ENCODE results near the gene GPR162. TPM values are rescaled to one million over a fixed set of nuclear protein-coding genes. Genes with fewer than 3 reads are reported as not detected.

The GPR162 gene
- total and polyA plus RNA-seq, 2 of the 4 experiments (the other 2 are of a cell fraction), result 2.9 to 6.0 TPM

DNA sequence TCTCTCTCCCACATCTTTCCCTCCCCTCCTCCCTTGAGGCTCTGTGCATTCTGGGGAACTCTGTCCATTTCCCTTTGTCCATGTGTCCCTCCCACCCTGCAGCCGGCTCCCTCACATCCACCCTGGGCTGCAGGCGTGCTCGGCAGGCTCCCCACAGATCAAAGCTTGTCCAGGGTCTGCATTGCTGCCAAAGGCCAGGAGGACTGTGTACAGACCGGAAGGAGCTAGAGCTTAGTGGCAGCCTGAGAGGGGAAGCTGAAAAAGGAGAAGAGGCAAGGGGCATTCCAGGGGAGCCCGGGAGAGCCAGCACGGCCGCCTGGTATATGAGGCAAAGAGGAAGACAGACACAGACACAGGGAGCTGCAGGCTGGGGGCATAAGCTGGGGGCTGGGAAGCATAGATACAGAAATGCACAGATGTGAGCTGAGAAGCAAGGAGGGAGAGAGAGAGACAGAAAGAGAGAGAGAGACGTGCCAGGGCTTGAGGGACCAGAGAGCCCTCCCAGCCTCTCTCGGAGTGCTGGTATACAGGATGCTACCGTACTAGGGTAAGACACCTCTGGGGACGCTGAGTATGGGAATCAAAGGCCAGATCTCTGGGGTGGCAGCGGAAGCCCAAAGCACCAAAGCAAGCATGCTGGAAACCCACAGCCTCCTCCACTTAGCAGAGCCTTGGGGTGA is 29.0 kb upstream of the GPR162 start:
- Histone ChIP-seq H3K4ac (ENCODE audit: low read depth, low read length) (peak overlapping the region; percentile 64), H3K9ac (ENCODE audit: low read depth, low read length) (peak overlapping the region; percentile 23; the same call in 1 of the 2 replicates), H2BK15ac (ENCODE audit: low read depth, low read length) (no peak overlapping the region), H2BK5ac (ENCODE audit: low read depth, low read length, poor library complexity, severe bottlenecking) (no peak overlapping the region), H2BK120ac (ENCODE audit: low read depth, low read length) (peak overlapping the region; percentile 51; the same call in 1 of the 2 replicates), H2AFZ (replicated peaks; ENCODE audit: low read length, poor library complexity) (peak overlapping the region; percentile 89), H3K27me3 (ENCODE audit: control insufficient read depth, insufficient read depth, low read length) (no peaks in the 10 kb centered on the region), H3K79me1 (ENCODE audit: low read depth in 1 of 2, low read length in 2 of 2) (peaks cover 0 to 14% of the 10 kb centered on the region in 2 experiments; a peak in 2 of 4 replicates), H3K23ac (ENCODE audit: low read depth, low read length) (peak overlapping the region; percentile 41), H2AK9ac (replicated peaks; ENCODE audit: low read depth, low read length, poor library complexity) (peak overlapping the region; percentile 73), H3K56ac (ENCODE audit: extremely low read depth, insufficient read depth, low read length) (no peak overlapping the region), H3K18ac (ENCODE audit: low read depth, low read length) (0 out of 2 replicates have a peak overlapping the region, but pooled peaks have one; percentile 10), H4K20me1 (ENCODE audit: insufficient read depth, low read length) (no peaks in the 10 kb centered on the region), H3K9me1 (ENCODE audit: insufficient read depth, low read length) (peaks cover 8% of the 10 kb centered on the region; the same call in 1 of the 2 replicates), H4K5ac (ENCODE audit: low read depth, low read length) (peak overlapping the region; percentile 27), H4K8ac (ENCODE audit: low read depth in 2 of 2, low read length in 2 of 2) (peak overlapping the region; percentile 59 to 86; a peak in 3 of 4 replicates), H3K27ac (ENCODE audit: insufficient read depth, low read length) (peak overlapping the region; percentile 13), H3K36me3 (ENCODE audit: control insufficient read depth, insufficient read depth, low read length) (0 out of 2 replicates have a peak, but pooled peaks cover 2% of the 10 kb centered on the region), H3K4me1 (ENCODE audit: control insufficient read depth, insufficient read depth, low read length) (peaks cover 21% of the 10 kb centered on the region), H3K14ac (replicated peaks; ENCODE audit: low read depth, low read length) (peak overlapping the region; percentile 51), H4K91ac (ENCODE audit: insufficient read depth, low read depth, low read length) (0 out of 2 replicates have a peak overlapping the region, but pooled peaks have one; percentile 32), H3K4me3 (ENCODE audit: insufficient read depth, low read depth, low read length) (no peak overlapping the region), H3K4me2 (ENCODE audit: low read depth, low read length) (peak overlapping the region; percentile 44), H2AK5ac (ENCODE audit: low read depth, low read length) (no peak overlapping the region), H2BK20ac (ENCODE audit: low read depth, low read length) (no peak overlapping the region), H3K9me3 (ENCODE audit: control insufficient read depth, insufficient read depth, low read length) (no peaks in the 10 kb centered on the region)
- dilution Hi-C loops (cut with HindIII; ENCODE audit: low sequenced_read_pairs, unreplicated experiment) (no loop called here), intact Hi-C loops (cut with micrococcal nuclease) (no loop called here), in situ Hi-C loops (cut with MboI; ENCODE audit: low sequenced_read_pairs) (no loop called here)
- DNase-seq, result peak; percentile 13
- ATAC-seq (ENCODE audit: low read depth), result peak; percentile 66
- BruUV-seq (replicated peaks), result no TSS peak
- ChIA-PET CTCF (interaction anchor here (0.7 to 1.4 kb wide), 2 partner anchors 8 to 39 kb away, joined by 3 to 6 read pairs; partner anchors contain the start of gene MLF2), POLR2A (ENCODE audit: unreplicated experiment) (interaction anchor here (0.6 to 0.8 kb wide), 2 partner anchors 27 to 131 kb away, joined by 3 to 4 read pairs; partner anchors contain the start of gene PTMS)
- 13% methylated on average over 4 of the region's 12 CpGs; no CpG with 5 or more reads in 1 of the 2 experiments for WGBS, 2 experiments (ENCODE audit: extremely low coverage in 2 of 2, insufficient read length in 1 of 2)
- TF ChIP-seq RCOR1 (IDR thresholded peaks at IDR 0.05; ENCODE audit: insufficient replicate concordance, low read length) (no peak), CHD1 (IDR thresholded peaks at IDR 0.05; ENCODE audit: low read depth, low read length) (no peak), RAD21 (IDR thresholded peaks at IDR 0.05; ENCODE audit: low read length) (no peak), MXI1 (IDR thresholded peaks at IDR 0.05; ENCODE audit: borderline replicate concordance, low read depth, low read length) (no peak; the same call in 1 of the 2 replicates), MAFK (IDR thresholded peaks at IDR 0.05; ENCODE audit: low read depth, low read length) (no peak), RFX5 (IDR thresholded peaks at IDR 0.05; ENCODE audit: low read depth, low read length) (no peak), POLR2A (IDR thresholded peaks at IDR 0.05; ENCODE audit: low read depth, low read length) (no peak), BHLHE40 (IDR thresholded peaks at IDR 0.05; ENCODE audit: low read depth, low read length) (no peak), FOS (IDR thresholded peaks at IDR 0.05; ENCODE audit: low read depth, low read length) (no peak), SMC3 (IDR thresholded peaks at IDR 0.05; ENCODE audit: low read depth, low read length) (no peak), MAZ (IDR thresholded peaks at IDR 0.05; ENCODE audit: borderline replicate concordance, low read depth, low read length) (no peak)
- TF ChIP-seq, protein P1, sequence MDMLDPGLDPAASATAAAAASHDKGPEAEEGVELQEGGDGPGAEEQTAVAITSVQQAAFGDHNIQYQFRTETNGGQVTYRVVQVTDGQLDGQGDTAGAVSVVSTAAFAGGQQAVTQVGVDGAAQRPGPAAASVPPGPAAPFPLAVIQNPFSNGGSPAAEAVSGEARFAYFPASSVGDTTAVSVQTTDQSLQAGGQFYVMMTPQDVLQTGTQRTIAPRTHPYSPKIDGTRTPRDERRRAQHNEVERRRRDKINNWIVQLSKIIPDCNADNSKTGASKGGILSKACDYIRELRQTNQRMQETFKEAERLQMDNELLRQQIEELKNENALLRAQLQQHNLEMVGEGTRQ (IDR thresholded peaks at IDR 0.05; ENCODE audit: low read depth, low read length), result no peak
- TF ChIP-seq, protein P2, sequence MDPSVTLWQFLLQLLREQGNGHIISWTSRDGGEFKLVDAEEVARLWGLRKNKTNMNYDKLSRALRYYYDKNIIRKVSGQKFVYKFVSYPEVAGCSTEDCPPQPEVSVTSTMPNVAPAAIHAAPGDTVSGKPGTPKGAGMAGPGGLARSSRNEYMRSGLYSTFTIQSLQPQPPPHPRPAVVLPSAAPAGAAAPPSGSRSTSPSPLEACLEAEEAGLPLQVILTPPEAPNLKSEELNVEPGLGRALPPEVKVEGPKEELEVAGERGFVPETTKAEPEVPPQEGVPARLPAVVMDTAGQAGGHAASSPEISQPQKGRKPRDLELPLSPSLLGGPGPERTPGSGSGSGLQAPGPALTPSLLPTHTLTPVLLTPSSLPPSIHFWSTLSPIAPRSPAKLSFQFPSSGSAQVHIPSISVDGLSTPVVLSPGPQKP (IDR thresholded peaks at IDR 0.05; ENCODE audit: borderline replicate concordance, low read depth, low read length), result no peak
- TF ChIP-seq, protein P3, sequence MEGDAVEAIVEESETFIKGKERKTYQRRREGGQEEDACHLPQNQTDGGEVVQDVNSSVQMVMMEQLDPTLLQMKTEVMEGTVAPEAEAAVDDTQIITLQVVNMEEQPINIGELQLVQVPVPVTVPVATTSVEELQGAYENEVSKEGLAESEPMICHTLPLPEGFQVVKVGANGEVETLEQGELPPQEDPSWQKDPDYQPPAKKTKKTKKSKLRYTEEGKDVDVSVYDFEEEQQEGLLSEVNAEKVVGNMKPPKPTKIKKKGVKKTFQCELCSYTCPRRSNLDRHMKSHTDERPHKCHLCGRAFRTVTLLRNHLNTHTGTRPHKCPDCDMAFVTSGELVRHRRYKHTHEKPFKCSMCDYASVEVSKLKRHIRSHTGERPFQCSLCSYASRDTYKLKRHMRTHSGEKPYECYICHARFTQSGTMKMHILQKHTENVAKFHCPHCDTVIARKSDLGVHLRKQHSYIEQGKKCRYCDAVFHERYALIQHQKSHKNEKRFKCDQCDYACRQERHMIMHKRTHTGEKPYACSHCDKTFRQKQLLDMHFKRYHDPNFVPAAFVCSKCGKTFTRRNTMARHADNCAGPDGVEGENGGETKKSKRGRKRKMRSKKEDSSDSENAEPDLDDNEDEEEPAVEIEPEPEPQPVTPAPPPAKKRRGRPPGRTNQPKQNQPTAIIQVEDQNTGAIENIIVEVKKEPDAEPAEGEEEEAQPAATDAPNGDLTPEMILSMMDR (conservative IDR thresholded peaks at IDR 0.05; ENCODE audit: low read depth, low read length), result no peak

All from IMR-90 (cell line).